NK-92 (cell line): ENCODE results near the gene MID1.

ENCODE experiments used
- DNase-seq: peaks from one replicate; lab custom pipeline; 2025; ENCODE audit not compliant: unreplicated experiment; lab: John Stamatoyannopoulos, UW

Gene MID1

GRCh38 chrX:10534611-10535010 is 85.8 kb downstream of the MID1 start:
- DNase-seq = no peak

DNA sequence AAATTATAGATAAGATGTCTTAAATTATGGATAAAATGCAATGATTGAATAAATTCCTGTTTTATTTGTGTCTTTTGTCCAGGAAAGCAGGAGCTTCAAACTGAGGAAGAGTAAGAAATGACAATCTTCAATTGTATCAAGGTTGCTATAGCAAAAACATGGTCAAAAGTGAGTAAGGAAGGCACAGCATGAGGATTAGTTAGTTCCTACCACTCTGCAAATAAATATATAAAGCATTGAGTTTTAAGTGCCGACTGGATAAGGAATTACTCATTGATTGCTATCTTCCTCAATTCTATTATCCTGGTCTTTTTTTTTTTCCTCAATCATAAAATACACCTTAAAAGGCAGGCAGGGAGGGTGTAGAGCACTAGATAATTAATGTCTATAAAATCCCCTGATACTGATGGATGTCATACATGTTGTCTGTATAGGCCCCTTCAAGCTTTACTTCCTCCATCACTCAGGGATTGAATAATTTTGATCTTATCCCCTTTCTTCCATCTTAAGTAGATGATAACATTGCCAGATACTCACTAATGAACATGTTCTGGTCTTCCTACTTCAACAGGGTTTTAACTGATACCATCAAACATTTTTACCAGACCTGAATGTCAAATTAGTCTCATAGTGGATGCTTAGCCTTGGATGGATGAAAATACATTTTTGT is 86.6 kb downstream of the MID1 start:
- DNase-seq = no peak

GRCh38 chrX:10531927-10532326 is 88.5 kb downstream of the MID1 start:
- no peak for DNase-seq

GRCh38 chrX:10529344-10529743 is 91.0 kb downstream of the MID1 start:
- DNase-seq = no peak

DNA sequence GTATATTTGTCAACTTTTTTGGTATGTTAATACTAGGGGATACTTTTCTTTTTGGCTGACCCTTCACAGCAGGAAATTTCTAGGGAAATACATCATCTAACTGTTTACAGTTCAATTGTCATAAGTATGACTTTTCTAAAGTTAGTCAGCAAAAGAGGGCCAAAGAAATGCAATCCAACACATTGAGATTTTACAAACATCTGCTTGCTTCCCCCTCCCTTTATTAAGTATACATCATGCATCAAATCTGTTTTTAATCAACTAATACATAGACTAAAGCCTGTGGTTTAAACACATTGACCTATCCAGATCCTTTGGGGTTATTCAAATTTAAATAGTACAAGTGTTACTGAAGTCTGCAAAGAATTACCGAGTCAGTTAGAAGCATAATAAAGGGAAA is 93.9 kb downstream of the MID1 start:
- DNase-seq = no peak

DNA sequence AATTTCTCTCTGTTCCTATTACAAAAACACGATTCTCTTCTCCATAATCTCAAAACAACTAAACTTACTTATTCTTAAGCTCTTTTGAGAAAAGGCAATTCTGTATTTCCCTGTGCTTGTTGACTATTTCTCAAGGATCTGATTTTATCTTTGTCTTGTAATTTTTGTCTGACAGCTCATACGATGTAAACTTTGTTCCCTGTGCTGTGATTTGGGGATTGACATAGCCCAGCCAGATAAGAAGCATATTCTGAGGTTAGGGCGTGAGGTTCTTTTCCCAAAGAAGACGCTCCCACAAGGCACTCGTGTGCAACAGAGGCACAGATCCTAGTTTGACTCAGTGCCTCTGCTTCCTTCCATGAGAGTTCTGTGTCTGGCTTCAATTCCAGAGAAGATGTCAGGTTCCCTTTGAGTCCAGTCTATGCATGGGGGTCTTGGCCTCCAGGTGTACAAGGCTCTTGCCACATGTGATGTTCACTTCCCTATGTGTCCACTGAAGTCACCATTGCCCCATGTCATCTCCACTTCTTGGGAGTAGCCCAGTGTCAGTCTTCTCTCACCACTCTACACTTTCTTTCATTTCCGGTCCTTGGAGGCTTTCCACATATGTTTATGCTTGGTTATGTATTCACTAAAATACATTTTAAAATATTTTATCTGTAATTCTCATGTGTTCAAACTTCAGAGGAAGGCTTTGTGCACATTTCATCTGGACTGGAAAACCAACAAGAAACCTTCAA is 94.8 kb downstream of the MID1 start:
- no peak for DNase-seq

GRCh38 chrX:10524578-10524977 is 95.8 kb downstream of the MID1 start:
- DNase-seq = no peak

DNA sequence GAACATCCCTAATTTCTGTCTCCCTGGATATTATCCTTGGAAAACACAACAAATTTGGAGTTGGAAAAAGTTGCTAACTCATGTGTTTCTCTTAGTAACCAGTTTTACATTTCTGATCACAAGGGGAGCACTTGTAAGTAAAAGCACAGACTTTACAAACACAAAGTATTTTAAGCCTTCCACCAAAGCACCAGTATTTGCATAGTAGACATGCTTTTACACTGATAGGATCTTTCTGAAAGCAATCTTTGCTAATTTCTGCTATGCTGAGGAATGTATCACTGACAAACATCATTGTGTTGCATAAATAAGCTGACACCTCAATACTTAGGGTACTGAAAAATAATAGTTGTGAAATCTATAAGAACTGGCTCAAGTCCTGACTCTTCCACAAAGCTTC is 100.6 kb downstream of the MID1 start:
- DNase-seq = no peak

DNA sequence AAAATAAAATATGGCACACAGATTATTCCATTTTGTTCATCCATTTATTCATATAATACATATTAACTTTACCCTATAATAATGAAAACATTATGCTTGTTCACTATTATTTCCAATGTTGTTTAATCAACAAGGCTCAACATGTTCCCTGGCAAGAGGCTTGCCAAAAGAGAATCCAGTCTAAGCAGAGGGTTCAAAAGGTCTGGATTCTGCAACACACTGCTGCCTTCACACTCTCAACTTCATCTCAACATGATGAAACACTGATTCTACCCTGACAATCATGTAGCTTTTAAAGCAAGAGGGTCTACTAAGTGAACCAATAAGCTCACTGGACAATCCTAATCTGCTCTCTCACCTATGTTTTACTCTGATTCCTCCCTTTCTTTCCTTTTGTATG is 101.1 kb downstream of the MID1 start:
- no peak for DNase-seq

DNA sequence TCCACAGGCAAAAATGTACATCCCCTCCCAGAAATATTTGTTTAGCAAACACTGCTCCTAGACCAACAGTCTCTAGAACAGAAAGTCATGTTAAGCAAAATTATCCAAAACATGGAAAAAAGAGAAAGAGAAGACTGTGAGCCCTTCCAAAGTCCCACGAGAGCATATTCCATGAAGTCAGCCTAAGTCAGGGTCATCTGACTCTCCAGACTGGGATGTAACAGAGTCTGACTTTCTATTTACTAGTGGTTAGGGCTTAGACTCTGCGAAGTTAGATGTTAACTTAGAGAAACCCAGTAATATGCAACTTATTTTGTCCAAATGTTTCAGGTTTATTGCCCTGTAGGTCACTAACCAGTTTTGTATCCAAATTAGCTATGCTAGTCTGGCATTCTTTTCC is 102.3 kb downstream of the MID1 start:
- no peak for DNase-seq

DNA sequence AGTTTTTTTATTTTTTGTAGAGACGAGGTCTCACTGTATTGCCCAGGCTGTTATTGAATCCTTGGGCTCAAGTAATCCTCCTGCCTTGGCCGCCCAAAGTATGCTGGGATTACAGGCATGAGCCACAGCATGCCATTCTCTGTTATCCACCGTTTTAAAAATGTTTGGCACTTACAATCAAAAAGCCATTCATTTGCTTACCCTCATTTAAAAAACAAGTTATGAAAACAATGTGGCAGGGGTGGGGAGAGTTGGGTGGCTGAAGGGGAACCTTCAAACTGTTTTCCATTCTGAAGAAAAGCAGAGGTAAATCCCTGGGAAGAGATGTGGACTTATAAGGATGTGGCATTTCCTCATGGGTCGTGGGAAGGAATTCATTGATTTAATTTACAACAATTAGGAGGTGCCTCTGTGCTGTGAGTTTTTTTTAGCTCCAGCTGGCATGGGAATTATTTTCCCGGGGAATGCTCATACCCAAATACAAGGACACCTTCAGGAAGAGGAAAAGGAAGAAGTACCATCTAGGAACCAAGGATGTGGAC is 103.5 kb downstream of the MID1 start:
- DNase-seq = no peak

GRCh38 chrX:10514891-10515290 is 105.5 kb downstream of the MID1 start:
- DNase-seq = no peak

DNA sequence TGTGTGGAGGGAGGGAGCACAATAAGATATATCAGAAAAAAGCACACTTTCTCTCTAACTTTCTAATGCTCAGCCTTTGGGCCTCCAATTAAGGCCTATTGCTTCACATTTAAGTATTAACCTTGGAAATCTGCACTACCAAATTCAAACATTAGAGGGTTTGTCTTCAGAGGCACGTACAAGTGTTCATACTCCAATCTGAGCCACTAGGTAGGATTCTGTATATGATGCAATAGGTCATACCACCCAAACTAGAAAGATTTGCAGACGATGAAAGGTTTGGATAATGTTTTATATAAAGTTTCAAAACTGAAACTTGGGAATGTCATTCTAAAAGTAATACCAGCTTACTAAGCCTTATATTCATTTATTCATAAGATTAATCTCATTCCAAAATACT is 106.4 kb downstream of the MID1 start:
- no peak for DNase-seq

DNA sequence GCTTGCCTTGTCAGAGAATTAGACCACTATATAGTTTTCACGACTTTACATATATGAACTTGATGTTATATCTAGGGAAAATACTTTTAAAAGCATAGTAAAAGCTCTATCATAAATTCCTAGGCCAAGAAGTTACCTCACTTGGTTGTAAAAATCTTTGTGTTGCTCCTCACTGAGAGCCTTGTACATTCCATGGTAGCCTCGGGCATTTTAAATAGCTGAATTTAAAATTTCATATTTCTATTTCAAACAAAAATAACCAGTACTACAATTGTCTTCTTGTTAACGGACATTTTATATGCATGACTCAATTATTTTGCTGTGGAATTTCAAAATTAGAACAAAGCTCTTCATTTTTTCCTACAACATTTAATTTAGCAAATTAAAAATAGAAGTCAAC is 107.6 kb downstream of the MID1 start:
- no peak for DNase-seq

- DNase-seq = no peak
These were observed 108.1 kb downstream of the MID1 start for GRCh38 chrX:10512258-10512657.

GRCh38 chrX:10509397-10509796 is 111.0 kb downstream of the MID1 start:
- DNase-seq = no peak

DNA sequence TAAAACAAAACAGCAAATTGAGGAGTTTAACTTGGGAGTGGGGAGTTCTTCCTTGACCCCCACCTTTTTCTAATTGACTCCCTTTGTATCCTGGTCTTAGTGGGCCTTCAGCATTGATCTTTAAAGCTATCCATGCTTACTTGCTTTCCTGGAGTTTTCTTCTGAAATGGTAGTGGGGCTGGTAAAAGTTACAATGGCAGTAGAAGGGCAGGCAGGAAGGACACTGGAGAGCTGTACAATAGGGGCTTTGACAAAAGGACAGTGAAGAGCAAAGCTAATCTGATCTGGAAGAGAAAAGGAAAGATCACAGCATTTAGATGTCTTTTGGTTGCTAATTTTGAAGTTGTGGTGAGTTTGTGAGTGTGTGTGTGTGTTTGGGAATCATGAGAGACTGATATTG is 111.5 kb downstream of the MID1 start:
- DNase-seq = no peak

GRCh38 chrX:10507876-10508275 is 112.5 kb downstream of the MID1 start:
- no peak for DNase-seq

DNA sequence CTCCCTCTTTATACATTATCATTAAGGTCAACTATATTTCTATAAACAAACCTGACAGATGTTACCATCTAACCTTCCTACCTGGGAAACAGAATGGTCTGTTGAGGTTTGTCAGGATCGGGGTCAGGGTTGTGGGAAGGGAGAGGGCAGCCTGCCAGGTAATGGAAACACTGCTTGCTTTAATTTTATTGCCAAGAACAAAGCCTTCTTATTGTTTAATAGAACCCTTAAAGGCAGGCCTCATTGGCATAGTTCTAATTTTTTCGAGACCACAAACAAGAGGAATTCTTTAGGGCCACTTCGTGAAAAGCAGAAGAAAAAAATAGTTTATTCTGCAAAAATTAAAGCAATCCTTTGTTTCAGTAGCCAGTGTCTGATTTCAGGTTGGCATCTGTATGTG is 113.2 kb downstream of the MID1 start:
- no peak for DNase-seq

DNA sequence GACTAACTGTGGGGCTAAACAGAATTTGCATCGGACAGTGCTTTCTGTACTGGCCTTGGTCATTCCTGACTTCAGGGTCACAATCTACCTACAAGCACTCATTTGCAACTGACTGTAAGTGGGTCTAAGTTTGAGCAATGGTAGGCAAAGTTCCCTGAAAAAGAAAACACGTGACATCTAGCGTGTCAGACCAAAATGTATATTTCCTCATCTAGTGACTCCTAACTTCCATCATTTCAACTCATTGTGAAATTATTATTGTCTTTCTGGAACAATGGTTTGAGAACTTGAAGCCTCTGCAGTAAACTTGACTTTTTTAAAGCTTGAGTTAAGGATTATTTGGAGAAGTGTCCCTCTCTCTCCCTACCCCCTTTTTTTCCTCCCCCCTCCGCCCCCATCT is 113.6 kb downstream of the MID1 start:
- no peak for DNase-seq

DNA sequence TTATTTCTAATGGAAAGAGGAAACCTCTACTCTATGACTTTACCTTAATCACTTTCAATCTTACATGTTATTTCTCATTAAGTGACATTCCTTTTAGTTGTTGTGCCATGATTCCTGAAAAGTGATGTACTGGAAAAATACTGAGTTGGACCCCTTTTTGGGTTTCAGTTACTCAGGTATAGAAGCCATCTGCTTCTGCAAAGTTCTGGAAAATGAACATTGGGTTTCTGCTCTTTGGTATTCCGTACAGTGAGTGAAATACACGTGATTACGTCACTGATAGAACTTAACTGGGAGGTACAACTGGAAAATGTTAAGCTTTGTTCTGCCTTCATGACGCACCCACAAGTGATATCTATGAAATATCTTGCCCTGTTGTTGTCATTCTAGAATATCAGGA is 114.7 kb downstream of the MID1 start:
- DNase-seq = no peak

GRCh38 chrX:10502961-10503360 is 117.4 kb downstream of the MID1 start:
- no peak for DNase-seq

- no peak for DNase-seq
These were observed 118.8 kb downstream of the MID1 start for GRCh38 chrX:10501611-10502010.
